Right atrium auricular region (tissue), 2 donors: Measurements from ENCODE around the gene SLC25A11. TPM values are rescaled to one million over a fixed set of nuclear protein-coding genes. Genes with fewer than 3 reads are reported as not detected.
A peak's percentile ranks its signal among the peaks of the same experiment; 100 is the strongest.

ENCODE experiments used
- DNase-seq: peaks from one replicate; pipeline ENCODE4 v3.0.0-alpha.2; 2019; ENCODE audit warnings: low spot score
- H3K27ac ChIP-seq, 2 donors: fragments of 200-600 bp; sonication (generic); 1 replicate in 1 of 2; 2 replicates in 1 of 2; pipeline ENCODE4 v1.5.1; 2016 to 2019
- H3K27me3 ChIP-seq, 2 donors: fragments of 200-600 bp; sonication (generic); one replicate each; pipeline versions ENCODE4 v1.5.1 to v1.6.0; 2017 to 2019
- H3K36me3 ChIP-seq: fragments of 200-600 bp; sonication (generic); one replicate; pipeline ENCODE4 v1.5.1; 2016
- H3K4me1 ChIP-seq, 2 donors: fragments of 200-600 bp; sonication (generic); one replicate each; pipeline versions ENCODE4 v1.5.1 to v1.6.0; 2017 to 2019
- H3K4me3 ChIP-seq, 2 donors: fragments of 200-600 bp; sonication (generic); 1 replicate in 1 of 2; 2 replicates in 1 of 2; pipeline ENCODE4 v1.5.1; 2017 to 2019; ENCODE audit warnings: mild to moderate bottlenecking in 1 of 2, moderate library complexity in 1 of 2
- H3K9me3 ChIP-seq, 2 donors: fragments of 200-600 bp; sonication (generic); one replicate each; pipeline ENCODE4 v1.5.1; 2019
- total RNA-seq, 2 donors: library from RNA; depleted of rRNA; stranded (reverse); fragments of >200 nt; gene quantifications; one replicate each; pipeline ENCODE4 v1.1.0, GENCODE V29; 2016
- TF ChIP-seq, protein P1 (sequence below), 2 donors: fragments of 200-600 bp; sonication (generic); IDR thresholded peaks; one replicate each; pipeline ENCODE4 v1.5.1; 2019; ENCODE audit warnings: antibody characterized with exemption in 2 of 2

The SLC25A11 gene
- total RNA-seq, 2 donors from 2014 or later: 99.5 to 188 TPM

DNA sequence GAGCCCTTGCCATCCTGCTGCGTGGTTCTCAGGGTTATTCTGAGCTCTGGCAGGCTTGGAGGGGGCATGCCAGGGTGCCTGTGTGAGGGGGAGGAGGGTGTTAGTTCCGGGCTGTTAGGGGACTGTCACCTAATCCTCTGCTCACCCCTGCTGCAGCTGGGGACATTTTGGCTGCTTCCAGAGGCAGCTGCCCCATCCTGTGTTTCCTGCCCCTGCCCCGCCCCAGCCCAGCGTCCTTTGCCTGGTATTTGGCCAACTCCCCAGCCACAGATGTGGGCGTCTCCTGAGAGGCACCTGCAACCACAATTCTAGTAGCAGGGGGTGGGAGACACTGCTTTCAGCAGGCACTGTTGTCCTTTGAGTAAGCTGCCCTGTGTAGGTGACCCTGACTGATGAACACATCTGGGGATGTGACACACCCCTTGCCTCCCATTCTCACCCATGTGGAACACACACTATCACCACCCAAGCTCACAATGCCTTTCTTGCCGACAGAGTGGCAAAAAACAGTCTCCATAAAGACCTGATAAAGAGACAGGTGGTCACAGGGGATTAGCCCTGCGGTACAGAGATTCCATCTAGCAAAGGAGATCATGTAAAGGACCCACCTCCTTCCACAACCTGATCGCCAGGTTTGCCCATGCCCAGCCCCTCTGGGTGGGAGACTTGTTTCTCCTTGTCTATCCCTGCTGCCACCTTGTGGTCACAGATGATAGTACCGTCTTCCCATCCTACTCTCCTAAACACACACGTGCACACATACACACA lies 36.6 kb downstream of the SLC25A11 start, which contains the start of gene CHRNE:
Gene CHRNE (minus strand): TSS at position 48 of the 768 bp plus-strand sequence. CDS start 35 bp downstream, at position 13.
- Histone ChIP-seq H3K36me3 (peaks cover 8% of the 10 kb centered on the region), H3K27ac (peak within 1 kb of the TSS; percentile 82 to 89), H3K4me3 (peak within 1 kb of the TSS; percentile 26 to 53), H3K9me3 (no peaks in the 10 kb centered on the region), H3K27me3 (no peaks in the 10 kb centered on the region), H3K4me1 (peaks cover 0 to 53% of the 10 kb centered on the region in 2 donors)
- DNase-seq: peak; percentile 86
- TF ChIP-seq, protein P1, sequence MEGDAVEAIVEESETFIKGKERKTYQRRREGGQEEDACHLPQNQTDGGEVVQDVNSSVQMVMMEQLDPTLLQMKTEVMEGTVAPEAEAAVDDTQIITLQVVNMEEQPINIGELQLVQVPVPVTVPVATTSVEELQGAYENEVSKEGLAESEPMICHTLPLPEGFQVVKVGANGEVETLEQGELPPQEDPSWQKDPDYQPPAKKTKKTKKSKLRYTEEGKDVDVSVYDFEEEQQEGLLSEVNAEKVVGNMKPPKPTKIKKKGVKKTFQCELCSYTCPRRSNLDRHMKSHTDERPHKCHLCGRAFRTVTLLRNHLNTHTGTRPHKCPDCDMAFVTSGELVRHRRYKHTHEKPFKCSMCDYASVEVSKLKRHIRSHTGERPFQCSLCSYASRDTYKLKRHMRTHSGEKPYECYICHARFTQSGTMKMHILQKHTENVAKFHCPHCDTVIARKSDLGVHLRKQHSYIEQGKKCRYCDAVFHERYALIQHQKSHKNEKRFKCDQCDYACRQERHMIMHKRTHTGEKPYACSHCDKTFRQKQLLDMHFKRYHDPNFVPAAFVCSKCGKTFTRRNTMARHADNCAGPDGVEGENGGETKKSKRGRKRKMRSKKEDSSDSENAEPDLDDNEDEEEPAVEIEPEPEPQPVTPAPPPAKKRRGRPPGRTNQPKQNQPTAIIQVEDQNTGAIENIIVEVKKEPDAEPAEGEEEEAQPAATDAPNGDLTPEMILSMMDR (IDR thresholded peaks at IDR 0.05): peak; percentile 56 to 79

DNA sequence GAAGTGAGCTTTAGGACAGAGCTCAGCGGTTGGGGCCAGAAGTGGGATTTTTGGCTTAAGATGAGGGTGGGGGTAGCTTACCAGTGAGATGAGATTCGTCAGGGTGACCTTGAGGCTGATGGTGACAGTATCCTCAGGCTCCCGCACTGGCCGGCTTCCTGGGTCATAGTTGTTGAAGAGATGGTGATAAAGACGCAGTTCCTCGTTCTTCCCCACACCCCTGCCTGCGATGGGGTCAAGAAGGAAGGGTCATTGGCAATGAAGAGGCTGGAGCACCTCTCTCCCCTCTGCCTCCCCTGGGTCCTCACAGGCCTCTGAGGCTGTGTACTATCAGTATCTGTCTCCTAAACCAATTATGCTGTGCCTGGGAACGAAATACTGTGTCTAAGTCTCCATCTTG lies 37.3 kb downstream of the SLC25A11 start:
- no peaks in the 10 kb centered on the region for H3K9me3 ChIP-seq
- H3K4me1 ChIP-seq: peaks cover 0 to 54% of the 10 kb centered on the region in 2 donors
- TF ChIP-seq, protein P1 (IDR thresholded peaks at IDR 0.05): no peak
- H3K27ac ChIP-seq: peak overlapping the region; percentile 82 to 89
- H3K4me3 ChIP-seq: peak overlapping the region; percentile 26 to 53
- H3K36me3 ChIP-seq: peaks cover 8% of the 10 kb centered on the region
- H3K27me3 ChIP-seq: no peaks in the 10 kb centered on the region
- DNase-seq: no peak

DNA sequence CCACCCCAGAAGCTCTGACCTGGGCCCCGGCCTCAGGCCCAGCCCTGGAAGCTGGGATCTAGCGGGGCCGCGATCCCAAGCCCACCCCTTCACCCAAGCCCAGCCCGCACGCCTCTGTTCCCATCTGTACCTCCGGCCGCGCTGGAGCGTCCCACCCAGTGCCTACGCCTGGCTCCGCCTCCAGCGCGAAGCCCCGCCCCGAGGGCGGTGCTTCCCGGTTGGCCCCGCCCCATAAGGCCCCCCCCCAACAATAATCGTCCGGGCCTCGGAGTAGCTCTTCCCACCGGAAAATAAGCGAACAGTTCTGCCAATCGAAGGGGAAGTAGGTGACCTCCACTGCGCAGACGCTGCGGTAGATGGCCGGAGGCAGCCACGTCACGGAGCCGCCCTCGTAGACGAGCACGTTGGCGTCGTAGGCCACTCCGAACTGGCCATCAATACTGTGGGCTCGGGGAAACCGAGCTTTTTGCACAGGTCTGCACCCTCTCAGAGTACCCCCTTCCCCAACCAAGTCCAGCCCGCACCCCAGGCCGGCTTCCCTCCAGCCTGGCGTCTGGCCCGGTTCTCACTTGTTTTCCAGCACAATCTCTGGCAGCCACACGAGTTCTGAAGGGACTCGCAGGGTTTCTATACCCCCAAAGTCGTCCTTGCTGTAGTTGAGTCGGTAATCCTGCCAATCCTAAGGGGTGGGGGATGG lies 38.0 kb downstream of the SLC25A11 start:
- H3K4me3 ChIP-seq: peak overlapping the region; percentile 26 to 53
- H3K36me3 ChIP-seq: peaks cover 10% of the 10 kb centered on the region
- no peak for DNase-seq
- no peaks in the 10 kb centered on the region for H3K9me3 ChIP-seq
- H3K27me3 ChIP-seq: no peaks in the 10 kb centered on the region
- TF ChIP-seq, protein P1 (IDR thresholded peaks at IDR 0.05): no peak
- H3K27ac ChIP-seq: peak overlapping the region; percentile 82 to 89
- H3K4me1 ChIP-seq: peaks cover 0 to 54% of the 10 kb centered on the region in 2 donors

GRCh38 chr17:4901108-4901647 lies 38.7 kb downstream of the SLC25A11 start:
- peaks cover 0 to 54% of the 10 kb centered on the region in 2 donors for H3K4me1 ChIP-seq
- H3K9me3 ChIP-seq: no peaks in the 10 kb centered on the region
- peak overlapping the region; percentile 82 to 89 for H3K27ac ChIP-seq
- no peak for DNase-seq
- peaks cover 16% of the 10 kb centered on the region for H3K36me3 ChIP-seq
- TF ChIP-seq, protein P1 (IDR thresholded peaks at IDR 0.05): no peak
- no peaks in the 10 kb centered on the region for H3K27me3 ChIP-seq
- H3K4me3 ChIP-seq: peak overlapping the region; percentile 26 to 53

DNA sequence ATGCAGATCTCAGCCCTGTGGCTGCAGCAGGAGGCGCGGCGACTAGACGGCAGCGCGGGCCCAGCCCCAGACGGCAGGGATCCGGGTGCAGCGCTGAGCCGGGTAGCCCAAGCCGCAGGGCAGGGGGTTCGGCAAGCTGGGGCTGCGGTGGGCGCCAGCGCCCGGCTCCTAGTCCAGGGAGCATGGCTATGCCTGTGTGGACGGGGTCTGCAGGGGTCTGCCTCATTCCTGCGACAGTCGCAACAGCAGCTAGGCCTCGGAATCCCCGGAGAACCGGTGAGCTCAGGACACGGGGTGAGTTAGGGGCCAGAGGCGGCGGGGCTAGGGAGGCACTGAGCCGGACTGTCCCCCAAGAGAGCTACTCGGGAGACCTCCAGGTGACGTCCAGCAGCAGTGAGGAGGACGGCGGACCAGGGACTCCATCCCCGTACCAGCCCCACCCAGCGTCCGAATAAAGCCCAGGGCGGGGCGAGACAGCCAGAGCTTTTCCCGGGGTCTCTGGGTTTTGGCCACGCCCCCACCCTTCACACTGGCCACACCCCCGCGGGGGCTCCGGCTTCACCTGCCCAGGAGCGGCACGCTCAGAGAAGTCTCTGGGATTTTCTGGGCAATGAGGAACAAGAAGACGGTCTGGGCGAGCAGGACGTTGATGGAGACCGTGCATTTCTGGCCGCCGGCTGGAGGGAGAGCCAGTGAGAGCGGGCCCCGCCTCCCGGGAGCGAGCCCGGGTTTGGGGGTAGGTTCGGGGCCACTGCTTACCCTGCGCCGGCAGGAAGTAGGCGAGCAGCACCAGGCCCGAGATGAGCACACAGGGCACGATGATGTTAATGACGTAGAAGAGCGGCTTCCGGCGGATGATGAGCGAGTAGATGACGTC lies 39.4 kb downstream of the SLC25A11 start:
- Histone ChIP-seq H3K4me1 (peaks cover 0 to 54% of the 10 kb centered on the region in 2 donors), H3K36me3 (peaks cover 23% of the 10 kb centered on the region), H3K4me3 (peak overlapping the region; percentile 42 to 53), H3K27me3 (no peaks in the 10 kb centered on the region), H3K9me3 (no peaks in the 10 kb centered on the region), H3K27ac (peak overlapping the region; percentile 82 to 89)
- TF ChIP-seq, protein P1 (IDR thresholded peaks at IDR 0.05): no peak
- no peak for DNase-seq
